Heart left ventricle (tissue), 16 donors: Measurements from ENCODE around the gene MOK. TPM values are rescaled to one million over a fixed set of nuclear protein-coding genes. Genes with fewer than 3 reads are reported as not detected.

Source experiments
- ATAC-seq, 4 donors: fragments of 200-7000 bp; cut with Tn5 transposase; one replicate each; pipeline ENCODE4 v1.9.1; 2020 to 2022; ENCODE audit warnings: moderate library complexity in 4 of 4, mild to moderate bottlenecking in 3 of 4, moderate number of reproducible peaks in 1 of 4
- DNase-seq, 5 donors: peaks; one replicate each; pipeline ENCODE4 v3.0.0-alpha.2; 2020
- H3K27ac ChIP-seq, 12 donors: fragments of 200-600 bp; sonication (generic) in 4 of 12; one replicate each; pipeline versions ENCODE4 v1.5.0 to v1.8.0; 2016 to 2022; ENCODE audit warnings: mild to moderate bottlenecking in 2 of 12
- H3K27me3 ChIP-seq, 9 donors: fragments of 200-600 bp; sonication (generic) in 2 of 9; one replicate each; pipeline versions ENCODE4 v1.5.1 to v1.8.0; 2016 to 2022; ENCODE audit warnings: mild to moderate bottlenecking in 3 of 9
- H3K36me3 ChIP-seq, 9 donors: fragments of 200-600 bp; sonication (generic) in 2 of 9; one replicate each; pipeline versions ENCODE4 v1.5.0 to v1.8.0; 2018 to 2022; ENCODE audit warnings: mild to moderate bottlenecking in 2 of 9
- H3K4me1 ChIP-seq, 12 donors: fragments of 200-600 bp; sonication (generic) in 4 of 12; one replicate each; pipeline versions ENCODE4 v1.5.0 to v1.8.0; 2016 to 2022; ENCODE audit warnings: mild to moderate bottlenecking in 3 of 12
- H3K4me3 ChIP-seq, 12 donors: fragments of 200-600 bp; sonication (generic) in 4 of 12; one replicate each; pipeline versions ENCODE4 v1.5.0 to v1.8.0; 2017 to 2022; ENCODE audit warnings: mild to moderate bottlenecking in 9 of 12, moderate library complexity in 4 of 12
- H3K9me3 ChIP-seq, 12 donors: fragments of 200-600 bp; sonication (generic) in 4 of 12; one replicate each; pipeline versions ENCODE4 v1.5.0 to v1.8.0; 2016 to 2022; ENCODE audit warnings: mild to moderate bottlenecking in 1 of 12
- CTCF ChIP-seq, 12 donors: fragments of 200-600 bp; sonication (generic) in 4 of 12; IDR thresholded peaks; one replicate each; pipeline versions ENCODE4 v1.5.0 to v1.8.0; 2018 to 2022; ENCODE audit warnings: antibody characterized with exemption in 12 of 12, mild to moderate bottlenecking in 5 of 12
- POLR2A ChIP-seq, 2 donors: fragments of 450-650 bp; IDR thresholded peaks; one replicate each; pipeline ENCODE4 v1.6.1; 2017; ENCODE audit warnings: antibody characterized with exemption in 2 of 2, mild to moderate bottlenecking in 2 of 2, moderate library complexity in 2 of 2
- WGBS, 4 donors: extraction: QIAGEN DNeasy Blood & Tissue Kit in 2 of 4; methylation state at CpG; one replicate each; pipeline versions ENCODE4 v1.1.5 to v1.1.7; 2013 to 2018; 5-methylcytosine and 5-hydroxymethylcytosine counted together
- intact Hi-C, 10 donors: fragments of 100-400 bp; cut with DNase I; formaldehyde crosslinking; loops; one replicate each; pipeline versions ENCODE4 v1.11.1 to v1.14.2; 2022
- polyA plus RNA-seq, 2 donors: library from polyadenylated mRNA; stranded (reverse); fragments of 200-250 nt; gene quantifications; one replicate each; pipeline ENCODE4 v1.2.3, GENCODE V29; 2013
- total RNA-seq, 9 donors: library from RNA; depleted of rRNA in 2 of 9; stranded (reverse); fragments of >200 nt in 2 of 9; fragmentation: NEBNext Ultra II Directional in 3 of 9; extraction: Animal tissue kit (Norgen Biotek cat#: 25700) in 3 of 9; gene quantifications; one replicate each; pipeline versions ENCODE4 v1.1.0 to v1.2.4, GENCODE V29; 2016 to 2023
- donor health status: ischemic (EF 13 %, LVEDD 7.1; RV severe dilation, severe dysfunction).
- donor health status: healthy with polysubstance abuse.
- donor health status: DM: no; HTN: yes; CAD: no.
- donor health status: DM: no; HTN: no; CAD: no.
- donor health status: ischemic (EF 25% LVEDD 6.9; RV normal size, moderate dysfunction).
- donor health status: ischemic (EF 25% LVEDD 5.7; RV mildly dilated, moderate dysfunction).
- donor health status: healthy.
- donor health status: DM: yes; HTN: yes; CAD: no.
- donor health status: ischemic (EF 35%, LVEDD 5.7; RV mildly dilated, moderate dysfunction).
- donor health status: nonischemic (EF 11% LVEDD 7.7; RV severe dilation, severe dysfunction).
- donor health status: DM: yes; HTN: yes; CAD: no.
- donor health status: PGD.
- donor health status: ischemic (EF 29% LVEDD 5.4; RV normal size, mild dysfunction).
- donor health status: nonischemic (EF 23%, LVEDD 6.1; RV moderate dilation, normal function).

MOK gene
- total and polyA plus RNA-seq, 11 donors = 8.7 to 18.1 (median 12.7) TPM

GRCh38 chr14:102262929-102263462 is 42.0 kb downstream of the MOK start:
- Histone ChIP-seq H3K4me1 (peaks cover 0 to 39% (median 21%) of the 10 kb centered on the region in 12 donors), H3K4me3 (no peak overlapping the region), H3K27me3 (no peaks in the 10 kb centered on the region), H3K27ac (peak overlapping the region in 10 of 12 donors; percentile 6 to 95 (median 81)), H3K9me3 (no peaks in the 10 kb centered on the region), H3K36me3 (no peaks in the 10 kb centered on the region)
- DNase-seq (no peak), ATAC-seq (peak in 3 of 4 donors; percentile 28 to 42 (median 31))
- intact Hi-C loops = no loop called here
- 23 to 66% (median 35%) methylated on average over 6 to 7 of the region's 7 CpGs for WGBS, 4 donors
- TF ChIP-seq POLR2A (IDR thresholded peaks at IDR 0.05) = no peak
- no peak for TF ChIP-seq CTCF (IDR thresholded peaks at IDR 0.05)

- intact Hi-C loops = no loop called here
- no peak for TF ChIP-seq POLR2A (IDR thresholded peaks at IDR 0.05)
- TF ChIP-seq CTCF (IDR thresholded peaks at IDR 0.05) = no peak
- H3K27ac ChIP-seq = no peak overlapping the region
- H3K36me3 ChIP-seq = no peaks in the 10 kb centered on the region
- H3K4me3 ChIP-seq = no peak overlapping the region
- DNase-seq (no peak), ATAC-seq (no peak)
- H3K9me3 ChIP-seq = no peaks in the 10 kb centered on the region
- 94 to 97% (median 96%) methylated on average over 6 of the region's 6 CpGs for WGBS, 4 donors
- peaks cover 0 to 21% (median 6%) of the 10 kb centered on the region in 12 donors for H3K4me1 ChIP-seq
- H3K27me3 ChIP-seq = no peaks in the 10 kb centered on the region
Measured at GRCh38 chr14:102258136-102258535, 46.8 kb downstream of the MOK start.

GRCh38 chr14:102256716-102257115 is 48.2 kb downstream of the MOK start:
- intact Hi-C loops = no loop called here
- H3K4me3 ChIP-seq = no peak overlapping the region
- WGBS, 4 donors = 93 to 94% (median 94%) methylated on average over 9 of the region's 9 CpGs
- H3K27ac ChIP-seq = no peak overlapping the region
- H3K4me1 ChIP-seq = peaks cover 0 to 11% (median 0%) of the 10 kb centered on the region in 12 donors
- DNase-seq = no peak
- no peaks in the 10 kb centered on the region for H3K36me3 ChIP-seq
- no peak for ATAC-seq
- no peaks in the 10 kb centered on the region for H3K9me3 ChIP-seq
- no peaks in the 10 kb centered on the region for H3K27me3 ChIP-seq
- no peak for TF ChIP-seq CTCF (IDR thresholded peaks at IDR 0.05)
- TF ChIP-seq POLR2A (IDR thresholded peaks at IDR 0.05) = no peak

GRCh38 chr14:102255401-102256190 is 49.4 kb downstream of the MOK start:
- WGBS, 4 donors = 60 to 75% (median 72%) methylated on average over 9 of the region's 9 CpGs
- Histone ChIP-seq H3K27me3 (no peaks in the 10 kb centered on the region), H3K27ac (peak overlapping the region in 10 of 12 donors; percentile 22 to 71 (median 58)), H3K4me3 (no peak overlapping the region), H3K4me1 (peaks cover 0 to 11% (median 0%) of the 10 kb centered on the region in 12 donors), H3K9me3 (no peaks in the 10 kb centered on the region), H3K36me3 (peaks cover 0 to 9% (median 0%) of the 10 kb centered on the region in 9 donors)
- intact Hi-C loops = no loop called here
- DNase-seq (peak in 2 of 5 donors; percentile 38 to 48), ATAC-seq (peak in 3 of 4 donors; percentile 40 to 70 (median 67))
- TF ChIP-seq POLR2A (IDR thresholded peaks at IDR 0.05) (no peak), CTCF (IDR thresholded peaks at IDR 0.05) (no peak)
